Caco-2 (cell line): ENCODE measurements around the gene MYOM3. TPM values are rescaled to one million over a fixed set of nuclear protein-coding genes. Genes with fewer than 3 reads are reported as not detected.

Source experiments
- BruUV-seq: library from RNA; stranded (reverse); fragments of 400-500 nt; replicated peaks from 2 replicates; lab custom pipeline; 2021; lab: Mats Ljungman, UMichigan
- CTCF ChIA-PET: fragments of 300-600 bp; sonication (Branson Sonifier 250); formaldehyde crosslinking; loops from one replicate; lab custom pipeline; 2022; ENCODE audit warnings: antibody characterized with exemption; lab: Charles Lee
- POLR2A ChIA-PET: fragments of 300-600 bp; sonication (Branson Sonifier 250); formaldehyde crosslinking; loops from one replicate; lab custom pipeline; 2022; ENCODE audit warnings: antibody characterized with exemption; lab: Charles Lee
- DNase-seq, 2 experiments: peaks; one replicate each; pipeline versions ENCODE4 v3.0.0 to v3.0.0-alpha.2; 2020 to 2022
- H3K27me3 ChIP-seq: replicated peaks from 2 replicates; pipeline ENCODE4 v1.6.0; 2011; ENCODE audit warnings: low read length; ENCODE audit not compliant: control insufficient read depth, insufficient read depth
- H3K36me3 ChIP-seq: 2 replicates; pipeline ENCODE4 v1.5.1; 2011; ENCODE audit warnings: low read length; ENCODE audit not compliant: control insufficient read depth, insufficient read depth
- H3K4me1 ChIP-seq: fragments of 250-450 bp; sonication (Bioruptor Pico); 2 replicates; pipeline ENCODE4 v1.5.1; 2020; ENCODE audit warnings: mild to moderate bottlenecking
- H3K4me3 ChIP-seq: 2 replicates; pipeline ENCODE4 v1.5.1; 2011; ENCODE audit warnings: low read depth, mild to moderate bottlenecking, control low read depth, low read length
- H3K9me3 ChIP-seq: fragments of 250-450 bp; sonication (Bioruptor Pico); 2 replicates; pipeline ENCODE4 v1.5.1; 2020; ENCODE audit warnings: mild to moderate bottlenecking, moderate library complexity
- H3K27ac Mint-ChIP-seq: one replicate; pipeline ENCODE4 v1.8.0; 2022; ENCODE audit warnings: mixed read lengths; ENCODE audit not compliant: unreplicated experiment
- H3K27me3 Mint-ChIP-seq: one replicate; pipeline ENCODE4 v1.8.0; 2022; ENCODE audit warnings: mixed read lengths; ENCODE audit not compliant: insufficient read depth, unreplicated experiment
- H3K36me3 Mint-ChIP-seq: one replicate; pipeline ENCODE4 v1.8.0; 2022; ENCODE audit warnings: mild to moderate bottlenecking, mixed read lengths; ENCODE audit not compliant: insufficient read depth, unreplicated experiment
- H3K4me1 Mint-ChIP-seq: one replicate; pipeline ENCODE4 v1.8.0; 2022; ENCODE audit warnings: low read depth, mixed read lengths; ENCODE audit not compliant: unreplicated experiment
- H3K4me3 Mint-ChIP-seq: one replicate; pipeline ENCODE4 v1.8.0; 2022; ENCODE audit warnings: mild to moderate bottlenecking, moderate library complexity, mixed read lengths; ENCODE audit not compliant: unreplicated experiment
- H3K9me3 Mint-ChIP-seq: one replicate; pipeline ENCODE4 v1.8.0; 2022; ENCODE audit warnings: mixed read lengths; ENCODE audit not compliant: unreplicated experiment
- intact Hi-C: fragments of 100-400 bp; cut with micrococcal nuclease; formaldehyde crosslinking; loops from one replicate; pipeline ENCODE4 v1.10.0; 2022; ENCODE audit not compliant: unreplicated experiment
- total RNA-seq: library from RNA; stranded (reverse); gene quantifications from 2 replicates; pipeline ENCODE4 v1.2.3, GENCODE V29; 2022
- TF ChIP-seq, protein P1 (sequence below), 2 experiments: fragments of 200-600 bp in 1 of 2; IDR thresholded peaks; 1 replicate in 1 of 2; 2 replicates in 1 of 2; pipeline versions ENCODE4 v1.5.1 to v1.8.0; 2011 to 2022; ENCODE audit warnings: antibody characterized with exemption in 1 of 2, control low read depth in 1 of 2, inconsistent platforms in 1 of 2, low read depth in 1 of 2, low read length in 1 of 2, mild to moderate bottlenecking in 1 of 2, moderate library complexity in 1 of 2; ENCODE audit not compliant: insufficient read depth in 1 of 2, severe bottlenecking in 1 of 2, unreplicated experiment in 1 of 2

MYOM3 gene
- total RNA-seq, 1 experiment from 2014 or later: not detected

DNA sequence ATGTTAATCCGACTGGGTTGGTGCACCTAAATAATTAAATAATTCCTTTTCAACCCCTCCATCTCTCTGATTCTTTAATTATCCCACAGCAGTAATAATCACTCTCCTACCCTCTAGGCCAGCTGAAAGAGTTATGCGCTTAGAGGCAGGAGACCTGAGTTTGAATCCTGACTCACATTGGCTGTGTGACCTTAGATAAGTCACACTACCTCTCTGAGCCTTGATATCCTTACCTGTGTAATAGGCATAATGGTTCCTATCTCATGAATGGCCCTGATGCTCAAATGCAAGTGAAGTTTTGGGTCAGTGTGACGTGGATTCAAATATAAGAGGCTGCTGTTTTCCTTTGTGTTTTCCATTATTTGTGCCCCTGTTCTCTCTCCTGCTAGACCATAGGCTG is 8.1 kb downstream of the MYOM3 start:
- Mint-ChIP-seq H3K27ac (peak overlapping the region; percentile 43), H3K9me3 (no peaks in the 10 kb centered on the region)
- intact Hi-C loops: no loop called here

DNA sequence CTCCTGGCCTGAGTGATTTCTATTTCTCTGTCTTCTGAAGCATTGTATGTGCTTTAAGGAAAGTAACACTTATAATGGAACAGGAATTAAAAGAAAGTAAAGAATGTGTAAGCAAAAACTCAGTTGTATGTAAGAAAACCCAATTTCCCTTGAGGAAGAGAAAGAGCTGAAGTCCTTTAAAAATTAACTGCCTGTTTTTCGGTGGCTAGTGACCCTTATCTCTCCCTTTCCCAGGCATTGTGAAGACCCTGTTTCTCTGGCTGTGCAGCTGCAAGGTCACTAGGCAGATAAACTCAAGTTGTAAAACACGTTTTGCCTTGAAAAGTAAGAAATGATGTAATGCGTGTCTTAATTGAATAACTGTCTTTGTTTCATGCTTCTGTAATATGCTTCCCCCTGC is 8.5 kb downstream of the MYOM3 start:
- DNase-seq: no peak
- intact Hi-C loops: no loop called here
- POLR2A ChIA-PET: no interaction called here
- Histone ChIP-seq H3K4me1 (0 out of 2 replicates have a peak, but pooled peaks cover 9% of the 10 kb centered on the region), H3K27me3 (no peaks in the 10 kb centered on the region), H3K36me3 (no peaks in the 10 kb centered on the region), H3K9me3 (no peaks in the 10 kb centered on the region), H3K4me3 (no peak overlapping the region)
- TF ChIP-seq, protein P1, sequence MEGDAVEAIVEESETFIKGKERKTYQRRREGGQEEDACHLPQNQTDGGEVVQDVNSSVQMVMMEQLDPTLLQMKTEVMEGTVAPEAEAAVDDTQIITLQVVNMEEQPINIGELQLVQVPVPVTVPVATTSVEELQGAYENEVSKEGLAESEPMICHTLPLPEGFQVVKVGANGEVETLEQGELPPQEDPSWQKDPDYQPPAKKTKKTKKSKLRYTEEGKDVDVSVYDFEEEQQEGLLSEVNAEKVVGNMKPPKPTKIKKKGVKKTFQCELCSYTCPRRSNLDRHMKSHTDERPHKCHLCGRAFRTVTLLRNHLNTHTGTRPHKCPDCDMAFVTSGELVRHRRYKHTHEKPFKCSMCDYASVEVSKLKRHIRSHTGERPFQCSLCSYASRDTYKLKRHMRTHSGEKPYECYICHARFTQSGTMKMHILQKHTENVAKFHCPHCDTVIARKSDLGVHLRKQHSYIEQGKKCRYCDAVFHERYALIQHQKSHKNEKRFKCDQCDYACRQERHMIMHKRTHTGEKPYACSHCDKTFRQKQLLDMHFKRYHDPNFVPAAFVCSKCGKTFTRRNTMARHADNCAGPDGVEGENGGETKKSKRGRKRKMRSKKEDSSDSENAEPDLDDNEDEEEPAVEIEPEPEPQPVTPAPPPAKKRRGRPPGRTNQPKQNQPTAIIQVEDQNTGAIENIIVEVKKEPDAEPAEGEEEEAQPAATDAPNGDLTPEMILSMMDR (IDR thresholded peaks at IDR 0.05; ENCODE audit: insufficient read depth in 1 of 2, low read depth in 1 of 2, low read length in 1 of 2, severe bottlenecking in 1 of 2, unreplicated experiment in 1 of 2): no peak
- BruUV-seq: no TSS peak
- Mint-ChIP-seq H3K27me3 (no peaks in the 10 kb centered on the region), H3K4me3 (no peak overlapping the region), H3K36me3 (no peaks in the 10 kb centered on the region), H3K27ac (peak overlapping the region; percentile 43), H3K9me3 (no peaks in the 10 kb centered on the region), H3K4me1 (peaks cover 8% of the 10 kb centered on the region)
- CTCF ChIA-PET: interaction anchor here (0.8 to 1.3 kb wide), 2 partner anchors 9 to 47 kb away, joined by 4 read pairs; no protein-coding TSS in a partner anchor

More for the DNA sequence above, 8.1 kb downstream of the MYOM3 start:
- POLR2A ChIA-PET: interaction anchor here (0.6 kb wide), 1 partner anchor 46 kb away, joined by 7 read pairs; no protein-coding TSS in a partner anchor
- TF ChIP-seq, protein P1 (IDR thresholded peaks at IDR 0.05; ENCODE audit: insufficient read depth in 1 of 2, low read depth in 1 of 2, low read length in 1 of 2, severe bottlenecking in 1 of 2, unreplicated experiment in 1 of 2): no peak
- H3K36me3 ChIP-seq: no peaks in the 10 kb centered on the region
- no peak for DNase-seq
- CTCF ChIA-PET: interaction anchor here (0.8 to 1.3 kb wide), 2 partner anchors 9 to 46 kb away, joined by 4 read pairs; no protein-coding TSS in a partner anchor
- 0 out of 2 replicates have a peak, but pooled peaks cover 10% of the 10 kb centered on the region for H3K4me1 ChIP-seq
- Mint-ChIP-seq H3K4me3 (no peak overlapping the region), H3K36me3 (no peaks in the 10 kb centered on the region), H3K4me1 (peaks cover 8% of the 10 kb centered on the region), H3K27me3 (no peaks in the 10 kb centered on the region)
- no peaks in the 10 kb centered on the region for H3K9me3 ChIP-seq
- no peak overlapping the region for H3K4me3 ChIP-seq
- BruUV-seq: no TSS peak
- H3K27me3 ChIP-seq: no peaks in the 10 kb centered on the region

DNA sequence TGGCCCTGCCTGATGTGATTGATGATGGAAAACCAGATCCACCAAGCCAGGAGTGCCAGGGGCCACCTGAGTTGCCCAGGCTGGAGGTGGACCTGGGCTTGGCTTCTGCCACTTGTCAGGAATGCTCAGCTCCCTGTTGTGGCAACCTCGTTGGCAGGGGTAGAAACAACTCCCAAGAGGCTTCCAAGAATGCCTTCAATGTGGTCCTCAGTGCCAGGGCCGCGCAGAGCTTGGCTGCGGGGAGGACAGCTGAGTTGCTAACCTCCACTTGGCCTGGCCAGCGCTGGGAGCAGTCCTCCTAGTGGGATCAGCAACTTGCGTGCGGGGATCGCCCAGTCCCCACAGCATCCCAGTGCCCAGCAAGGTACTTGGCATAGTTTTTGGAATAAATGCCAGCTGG is 9.0 kb downstream of the MYOM3 start:
- Mint-ChIP-seq H3K27ac (peak overlapping the region; percentile 43), H3K4me3 (no peak overlapping the region), H3K36me3 (no peaks in the 10 kb centered on the region), H3K9me3 (no peaks in the 10 kb centered on the region), H3K4me1 (peaks cover 8% of the 10 kb centered on the region), H3K27me3 (no peaks in the 10 kb centered on the region)
- Histone ChIP-seq H3K36me3 (no peaks in the 10 kb centered on the region), H3K4me1 (0 out of 2 replicates have a peak, but pooled peaks cover 5% of the 10 kb centered on the region), H3K9me3 (no peaks in the 10 kb centered on the region), H3K4me3 (no peak overlapping the region), H3K27me3 (no peaks in the 10 kb centered on the region)
- ChIA-PET CTCF (no interaction called here), POLR2A (interaction anchor here (0.6 kb wide), 1 partner anchor 17 kb away, joined by 4 read pairs; no protein-coding TSS in a partner anchor)
- TF ChIP-seq, protein P1 (IDR thresholded peaks at IDR 0.05; ENCODE audit: insufficient read depth in 1 of 2, low read depth in 1 of 2, low read length in 1 of 2, severe bottlenecking in 1 of 2, unreplicated experiment in 1 of 2): no peak
- BruUV-seq: no TSS peak
- intact Hi-C loops: no loop called here
- DNase-seq: no peak
